ENCODE results near the gene ATF4.
"Not testable (repeated sequence)": the region's sequence is repeated elsewhere in the genome, so short reads cannot be mapped to it uniquely, and the experiment has no call there.

Gene ATF4

GRCh38 chr22:39490135-39490798, 30.1 kb upstream of the ATF4 start:
- DNase-seq, result peak; percentile 68

- no peak for DNase-seq
Observed at GRCh38 chr22:39490966-39491680, 29.2 kb upstream of the ATF4 start.

GRCh38 chr22:39491696-39492095, 28.7 kb upstream of the ATF4 start:
- no peak for DNase-seq

- DNase-seq, result no peak
Observed at GRCh38 chr22:39492186-39492585, 28.2 kb upstream of the ATF4 start.

GRCh38 chr22:39493759-39494158, 26.6 kb upstream of the ATF4 start:
- no peak for DNase-seq

- no peak for DNase-seq
Observed at GRCh38 chr22:39494471-39495120, 25.8 kb upstream of the ATF4 start.

- peak; percentile 35 for DNase-seq
Observed at GRCh38 chr22:39496131-39496838, 24.1 kb upstream of the ATF4 start.

GRCh38 chr22:39497429-39497828, 22.9 kb upstream of the ATF4 start:
- no peak for DNase-seq

GRCh38 chr22:39498368-39498767, 22.0 kb upstream of the ATF4 start:
- DNase-seq, result no peak

GRCh38 chr22:39498802-39499201, 21.6 kb upstream of the ATF4 start:
- no peak for DNase-seq

- DNase-seq, result no peak
Observed at GRCh38 chr22:39500101-39500500, 20.3 kb upstream of the ATF4 start.

- DNase-seq, result no peak
Observed at GRCh38 chr22:39501644-39502108, 18.7 kb upstream of the ATF4 start.

GRCh38 chr22:39502109-39502788, 18.1 kb upstream of the ATF4 start, which contains the start of gene MIEF1:
MIEF1 (plus strand) TSS chr22:39502290; CDS start chr22:39511295, 9,005 bp downstream.
- peak; percentile 81 for DNase-seq

- no peak for DNase-seq
Observed at GRCh38 chr22:39502789-39503409, 17.5 kb upstream of the ATF4 start.

- DNase-seq, result no peak
Observed at GRCh38 chr22:39503630-39504029, 16.7 kb upstream of the ATF4 start.

- DNase-seq, result no peak
Observed at GRCh38 chr22:39504071-39504470, 16.3 kb upstream of the ATF4 start.

GRCh38 chr22:39507021-39507420, 13.3 kb upstream of the ATF4 start:
- not testable (repeated sequence) for DNase-seq

- DNase-seq, result no peak
Observed at GRCh38 chr22:39508393-39508792, 12.0 kb upstream of the ATF4 start.

- DNase-seq, result no peak
Observed at GRCh38 chr22:39510529-39511149, 9.7 kb upstream of the ATF4 start.

- no peak for DNase-seq
Observed at GRCh38 chr22:39511226-39511625, 9.1 kb upstream of the ATF4 start.

GRCh38 chr22:39512026-39512425, 8.3 kb upstream of the ATF4 start:
- no peak for DNase-seq

GRCh38 chr22:39513791-39514190, 6.6 kb upstream of the ATF4 start:
- no peak for DNase-seq
